ENCODE data around the gene KNL1.

The KNL1 gene

GRCh38 chr15:40555876-40556275 lies 38.2 kb upstream of the KNL1 start:
- no peak for DNase-seq (ENCODE audit: low read depth)
- no peak for TF ChIP-seq CTCF (conservative IDR thresholded peaks at IDR 0.05; ENCODE audit: low read length)
- H3K4me3 ChIP-seq (ENCODE audit: low read length), result no peak overlapping the region

DNA sequence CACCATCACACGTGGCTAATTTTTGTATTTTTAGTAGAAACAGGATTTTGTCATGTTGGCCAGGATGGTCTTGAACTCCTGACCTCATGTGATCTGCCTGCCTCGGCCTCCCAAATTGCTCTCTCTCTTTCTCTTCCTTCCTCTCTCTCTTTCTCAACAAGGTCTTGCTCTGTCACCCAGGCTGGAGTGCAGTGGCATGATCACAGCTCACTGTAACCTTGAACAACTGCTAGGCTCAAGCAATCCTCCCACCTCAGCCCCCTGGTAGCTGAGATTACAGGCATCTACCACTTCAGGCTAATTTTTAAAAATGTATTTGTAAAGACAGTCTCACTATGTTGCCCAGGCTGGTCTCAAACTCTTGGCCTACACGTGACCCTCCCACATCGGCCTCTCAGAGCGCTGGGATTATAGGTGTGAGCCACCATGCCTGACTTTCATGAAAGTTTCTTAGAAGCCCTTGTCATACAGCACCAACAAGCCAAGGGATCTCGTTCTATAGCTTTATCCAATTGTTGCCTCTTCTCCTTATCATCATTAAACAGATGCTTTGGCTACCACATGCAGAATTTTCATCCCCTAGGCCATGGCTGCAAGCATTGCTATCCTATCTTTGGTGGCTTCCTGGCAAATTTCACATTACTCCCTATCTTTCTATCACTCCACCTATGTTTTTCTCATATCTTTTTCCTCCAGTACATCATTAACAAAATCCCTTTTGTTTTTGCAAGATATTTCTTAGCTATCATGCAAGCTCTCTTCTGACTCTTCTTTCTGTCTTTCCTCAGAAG lies 34.9 kb upstream of the KNL1 start:
- H3K4me3 ChIP-seq (ENCODE audit: low read length), result no peak overlapping the region
- no peak for TF ChIP-seq CTCF (conservative IDR thresholded peaks at IDR 0.05; ENCODE audit: low read length)

DNA sequence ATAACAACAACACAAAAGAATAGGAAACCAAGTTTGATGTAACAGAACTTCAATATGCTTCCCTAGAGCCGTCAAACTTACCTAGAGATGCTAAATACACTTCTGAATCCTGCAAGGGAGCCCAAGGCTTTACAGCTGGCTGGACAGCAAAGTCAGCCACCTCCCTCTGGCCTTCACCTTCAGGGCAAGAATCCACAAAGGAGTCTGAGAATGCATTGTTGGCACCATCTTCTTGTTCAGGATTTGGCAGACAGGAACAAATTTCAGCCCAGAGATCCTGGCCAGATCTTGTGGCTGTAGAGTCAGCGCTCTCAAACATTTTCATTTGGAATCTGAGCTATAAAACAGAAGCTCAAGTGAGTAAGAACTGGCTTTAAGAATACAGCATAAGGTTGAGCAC lies 31.4 kb upstream of the KNL1 start:
- DNase-seq (ENCODE audit: low read depth), result peak; percentile 16
- H3K4me3 ChIP-seq (ENCODE audit: low read length), result no peak overlapping the region
- TF ChIP-seq CTCF (conservative IDR thresholded peaks at IDR 0.05; ENCODE audit: low read length), result no peak

More for the DNA sequence above, 34.9 kb upstream of the KNL1 start:
- no peak for DNase-seq (ENCODE audit: low read depth)

DNA sequence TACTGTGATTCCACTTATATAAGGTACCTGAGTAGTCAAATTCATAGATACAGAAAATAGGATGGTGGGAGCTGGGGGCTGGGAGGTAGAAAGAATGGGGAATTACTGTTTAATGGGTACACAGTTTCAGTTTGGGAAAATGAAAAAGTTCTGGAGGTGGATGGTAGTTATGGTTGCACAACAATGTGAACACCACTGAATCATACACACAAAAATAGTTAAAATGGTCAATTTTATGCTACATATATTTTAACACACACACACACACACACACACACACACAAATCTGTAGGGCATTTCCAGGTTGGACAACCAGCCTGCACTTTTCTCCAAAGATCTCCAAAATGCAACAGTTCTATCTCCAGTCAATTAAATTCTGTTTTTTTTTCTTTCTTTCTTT lies 30.6 kb upstream of the KNL1 start:
- H3K4me3 ChIP-seq (ENCODE audit: low read length), result no peak overlapping the region
- TF ChIP-seq CTCF (conservative IDR thresholded peaks at IDR 0.05; ENCODE audit: low read length), result no peak
- DNase-seq (ENCODE audit: low read depth), result no peak

DNA sequence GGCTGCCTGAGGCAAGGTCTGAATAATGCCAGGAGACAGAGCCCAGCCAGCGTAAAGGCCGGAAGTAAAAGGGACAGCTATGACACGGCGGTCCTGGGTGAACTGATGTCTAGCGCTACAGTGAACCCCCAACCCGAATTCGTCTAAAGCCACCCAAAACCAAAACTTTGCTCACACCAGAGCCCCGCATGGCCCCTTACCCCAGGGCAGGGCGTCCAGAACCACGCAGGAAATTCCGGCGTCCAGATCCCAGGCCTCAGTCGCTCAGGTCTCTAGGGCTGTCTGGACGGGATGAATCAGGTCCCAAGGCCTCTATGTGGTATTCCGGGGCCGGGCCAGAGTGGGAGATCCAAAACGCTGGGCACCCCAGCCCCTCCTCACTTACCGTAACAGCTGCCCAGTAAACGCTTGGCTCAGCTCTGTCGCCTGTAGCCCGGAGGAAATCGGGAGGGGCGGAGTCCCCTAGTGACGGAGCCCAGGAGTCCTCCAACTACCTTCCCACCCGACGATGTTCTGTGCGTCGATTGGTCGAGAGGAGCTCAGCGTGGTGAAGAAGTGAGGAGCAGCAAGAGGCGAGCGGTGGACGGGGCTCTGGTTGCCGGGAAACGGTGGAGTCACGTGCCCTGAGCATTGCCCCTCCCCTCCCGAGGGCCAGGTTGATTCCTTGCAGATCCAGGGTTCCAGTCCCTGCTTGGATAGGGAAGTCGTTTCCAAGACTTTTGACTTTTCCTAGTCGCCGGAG lies 29.3 kb upstream of the KNL1 start, which contains the start of gene CCDC32:
CCDC32 (minus strand) TSS at position 452 of the 742 bp plus-strand sequence. CDS start 2,027 bp downstream, outside the sequence.
- no peak for TF ChIP-seq CTCF (conservative IDR thresholded peaks at IDR 0.05; ENCODE audit: low read length)
- DNase-seq (ENCODE audit: low read depth), result peak; percentile 97
- H3K4me3 ChIP-seq (ENCODE audit: low read length), result peak within 1 kb of the TSS; percentile 92

- TF ChIP-seq CTCF (conservative IDR thresholded peaks at IDR 0.05; ENCODE audit: low read length), result no peak
- DNase-seq (ENCODE audit: low read depth), result no peak
- peak overlapping the region; percentile 92 for H3K4me3 ChIP-seq (ENCODE audit: low read length)
These were observed 28.5 kb upstream of the KNL1 start for GRCh38 chr15:40565333-40566238.
